DND-41 (cell line): ENCODE data around the gene TMEM167A.

ENCODE experiments used
- ATAC-seq: fragments of 200-7000 bp; cut with Tn5 transposase; 3 replicates; pipeline ENCODE4 v1.9.1; 2021; ENCODE audit warnings: low read depth; ENCODE audit not compliant: insufficient read depth
- DNase-seq: peaks from one replicate; pipeline ENCODE4 v3.0.0-alpha.2; 2020
- H2AFZ ChIP-seq: 2 replicates; pipeline ENCODE4 v1.6.0; 2012; ENCODE audit warnings: low read depth, low read length
- H3K27ac ChIP-seq: 2 replicates; pipeline ENCODE4 v1.5.1; 2012; ENCODE audit warnings: low read length, inconsistent platforms
- H3K27me3 ChIP-seq: fragments of 200-600 bp; sonication (generic); 2 replicates; pipeline ENCODE4 v1.6.0; 2012; ENCODE audit warnings: low read length, mild to moderate bottlenecking, inconsistent platforms; ENCODE audit not compliant: insufficient read depth, poor library complexity
- H3K36me3 ChIP-seq: 2 replicates; pipeline ENCODE4 v1.5.1; 2012; ENCODE audit warnings: low read length, inconsistent platforms; ENCODE audit not compliant: insufficient read depth
- H3K4me1 ChIP-seq: 2 replicates; pipeline ENCODE4 v1.5.1; 2012; ENCODE audit warnings: mild to moderate bottlenecking, low read length; ENCODE audit not compliant: insufficient read depth
- H3K4me2 ChIP-seq: 2 replicates; pipeline ENCODE4 v1.6.0; 2012; ENCODE audit warnings: mild to moderate bottlenecking, moderate library complexity, low read length, inconsistent platforms; ENCODE audit not compliant: insufficient read depth
- H3K4me3 ChIP-seq, 2 experiments: fragments of 200-600 bp in 1 of 2; shearing (Covaris generic) in 1 of 2; 2 replicates each; pipeline ENCODE4 v1.5.1; 2012 to 2016; ENCODE audit warnings: inconsistent platforms in 2 of 2, low read length in 2 of 2, mild to moderate bottlenecking in 2 of 2, low read depth in 1 of 2, moderate library complexity in 1 of 2
- H3K79me2 ChIP-seq: 2 replicates; pipeline ENCODE4 v1.6.0; 2012; ENCODE audit warnings: low read length, inconsistent platforms; ENCODE audit not compliant: insufficient read depth
- H3K9ac ChIP-seq: 2 replicates; pipeline ENCODE4 v1.6.0; 2012; ENCODE audit warnings: low read depth, mild to moderate bottlenecking, inconsistent platforms, low read length, moderate library complexity
- H3K9me3 ChIP-seq: 2 replicates; pipeline ENCODE4 v1.5.1; 2012; ENCODE audit warnings: low read length, moderate library complexity, mild to moderate bottlenecking, inconsistent platforms; ENCODE audit not compliant: insufficient read depth, severe bottlenecking
- H4K20me1 ChIP-seq: 2 replicates; pipeline ENCODE4 v1.6.0; 2012; ENCODE audit warnings: low read length; ENCODE audit not compliant: insufficient read depth
- CTCF ChIP-seq: IDR thresholded peaks from 2 replicates; pipeline ENCODE4 v1.5.1; 2012; ENCODE audit warnings: borderline replicate concordance, low read length, moderate library complexity, mild to moderate bottlenecking; ENCODE audit not compliant: poor library complexity, severe bottlenecking; ENCODE audit errors: extremely low read depth
- EZH2 ChIP-seq: IDR thresholded peaks from 3 replicates; pipeline ENCODE4 v1.6.1; 2012; ENCODE audit warnings: borderline replicate concordance, low read depth, mild to moderate bottlenecking, moderate library complexity, low read length, inconsistent platforms; ENCODE audit not compliant: severe bottlenecking

TMEM167A gene

GRCh38 chr5:83034036-83034435 lies 43.2 kb downstream of the TMEM167A start:
- no peaks in the 10 kb centered on the region for H3K27me3 ChIP-seq
- no peak overlapping the region for H2AFZ ChIP-seq
- TF ChIP-seq CTCF (no peak), EZH2 (no peak)
- no peaks in the 10 kb centered on the region for H3K9me3 ChIP-seq
- H3K27ac ChIP-seq: no peak overlapping the region
- no peaks in the 10 kb centered on the region for H4K20me1 ChIP-seq
- H3K36me3 ChIP-seq: no peaks in the 10 kb centered on the region
- H3K9ac ChIP-seq: no peak overlapping the region
- no peaks in the 10 kb centered on the region for H3K79me2 ChIP-seq
- no peaks in the 10 kb centered on the region for H3K4me1 ChIP-seq
- ATAC-seq (no peak), DNase-seq (no peak)
- no peak overlapping the region for H3K4me3 ChIP-seq
- H3K4me2 ChIP-seq: no peak overlapping the region

- Histone ChIP-seq H3K4me2 (no peak overlapping the region), H4K20me1 (no peaks in the 10 kb centered on the region), H2AFZ (no peak overlapping the region), H3K9ac (no peak overlapping the region), H3K4me1 (no peaks in the 10 kb centered on the region), H3K4me3 (no peak overlapping the region), H3K79me2 (no peaks in the 10 kb centered on the region), H3K27me3 (no peaks in the 10 kb centered on the region), H3K9me3 (no peaks in the 10 kb centered on the region), H3K36me3 (no peaks in the 10 kb centered on the region), H3K27ac (no peak overlapping the region)
- ATAC-seq (no peak), DNase-seq (no peak)
- TF ChIP-seq CTCF: no peak
- no peak for TF ChIP-seq EZH2
Measured at GRCh38 chr5:83031381-83031780, 45.8 kb downstream of the TMEM167A start.

GRCh38 chr5:83029912-83030311 lies 47.3 kb downstream of the TMEM167A start:
- Histone ChIP-seq H3K4me3 (no peak overlapping the region), H3K4me2 (no peak overlapping the region), H3K36me3 (no peaks in the 10 kb centered on the region), H3K9ac (no peak overlapping the region), H2AFZ (no peak overlapping the region), H3K4me1 (no peaks in the 10 kb centered on the region), H3K9me3 (no peaks in the 10 kb centered on the region), H3K79me2 (no peaks in the 10 kb centered on the region), H4K20me1 (no peaks in the 10 kb centered on the region), H3K27me3 (no peaks in the 10 kb centered on the region), H3K27ac (no peak overlapping the region)
- ATAC-seq (no peak), DNase-seq (no peak)
- TF ChIP-seq CTCF: no peak

- Histone ChIP-seq H3K79me2 (no peaks in the 10 kb centered on the region), H3K36me3 (no peaks in the 10 kb centered on the region), H3K4me2 (no peak overlapping the region), H3K27ac (no peak overlapping the region), H3K4me1 (no peaks in the 10 kb centered on the region), H2AFZ (no peak overlapping the region), H3K4me3 (no peak overlapping the region), H3K9ac (no peak overlapping the region), H4K20me1 (no peaks in the 10 kb centered on the region), H3K9me3 (no peaks in the 10 kb centered on the region), H3K27me3 (no peaks in the 10 kb centered on the region)
- ATAC-seq: no peak
- TF ChIP-seq CTCF: no peak
- no peak for DNase-seq
Measured at GRCh38 chr5:83026930-83027687, 50.1 kb downstream of the TMEM167A start.
